DMS53 treated with DMSO at 0.1 percent for 48 hours (cell line): ENCODE data around the gene ACSS3.

Experiments
- DNase-seq: peaks from one replicate; lab custom pipeline; 2025; ENCODE audit not compliant: unreplicated experiment; lab: John Stamatoyannopoulos, UW

Gene ACSS3

DNA sequence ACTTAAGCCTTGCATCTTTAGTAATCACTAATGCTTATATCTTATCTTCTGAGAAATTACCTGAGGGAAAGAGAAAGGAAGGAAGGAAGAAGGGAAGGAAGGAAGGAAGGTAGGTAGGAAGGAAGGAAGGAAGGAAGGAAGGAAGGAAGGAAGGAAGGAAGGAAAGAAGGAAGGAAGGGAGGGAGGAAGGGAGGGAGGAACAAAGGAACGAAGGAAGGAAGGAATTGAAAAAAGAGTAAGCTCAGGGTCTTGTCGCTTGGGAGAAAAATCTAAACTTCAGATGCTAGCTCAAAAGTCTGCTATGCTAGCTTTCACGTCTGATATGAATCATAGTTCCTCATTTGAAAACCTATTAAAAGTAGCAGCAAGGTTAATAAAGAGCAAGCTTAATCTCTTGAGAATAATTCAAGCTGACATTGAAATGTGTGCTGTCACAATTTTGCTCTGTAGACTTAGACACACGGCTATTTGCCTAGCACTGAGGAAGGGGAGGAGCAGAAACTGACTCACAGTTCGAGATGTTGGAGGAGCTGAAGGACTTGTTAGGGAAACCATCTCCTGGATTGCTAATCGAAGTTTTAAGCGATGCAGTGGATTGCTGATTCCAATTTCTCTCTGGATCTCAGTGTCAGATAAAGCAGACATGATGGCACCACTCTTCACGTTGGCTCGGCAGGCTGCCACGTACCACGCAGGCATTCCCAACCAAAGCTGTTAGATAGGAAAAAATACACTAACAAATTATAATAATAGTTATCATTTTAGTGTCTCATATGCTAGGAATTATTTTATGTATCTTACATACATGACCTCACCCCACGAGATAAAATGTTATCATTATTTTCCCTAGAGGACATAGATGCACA is 216.7 kb downstream of the ACSS3 start:
- DNase-seq = no peak

DNA sequence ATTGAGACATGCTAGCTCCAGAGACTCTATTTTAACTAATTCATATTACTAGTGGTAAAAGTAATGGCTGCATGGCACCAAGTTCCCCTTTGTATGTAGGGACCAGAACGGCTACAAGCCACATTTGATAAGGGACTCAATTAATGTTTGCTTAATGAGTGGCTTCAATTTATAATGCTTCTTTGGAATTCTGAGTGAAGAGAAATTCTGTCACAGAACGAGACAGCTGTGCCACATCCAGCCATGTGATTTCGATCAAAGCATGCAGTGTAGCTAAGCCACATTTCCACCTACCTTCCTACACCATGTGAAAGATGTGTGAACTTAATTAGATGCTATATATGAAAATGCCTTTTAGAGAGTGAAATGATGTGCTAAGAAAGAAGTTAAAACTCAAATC is 217.4 kb downstream of the ACSS3 start:
- no peak for DNase-seq

DNA sequence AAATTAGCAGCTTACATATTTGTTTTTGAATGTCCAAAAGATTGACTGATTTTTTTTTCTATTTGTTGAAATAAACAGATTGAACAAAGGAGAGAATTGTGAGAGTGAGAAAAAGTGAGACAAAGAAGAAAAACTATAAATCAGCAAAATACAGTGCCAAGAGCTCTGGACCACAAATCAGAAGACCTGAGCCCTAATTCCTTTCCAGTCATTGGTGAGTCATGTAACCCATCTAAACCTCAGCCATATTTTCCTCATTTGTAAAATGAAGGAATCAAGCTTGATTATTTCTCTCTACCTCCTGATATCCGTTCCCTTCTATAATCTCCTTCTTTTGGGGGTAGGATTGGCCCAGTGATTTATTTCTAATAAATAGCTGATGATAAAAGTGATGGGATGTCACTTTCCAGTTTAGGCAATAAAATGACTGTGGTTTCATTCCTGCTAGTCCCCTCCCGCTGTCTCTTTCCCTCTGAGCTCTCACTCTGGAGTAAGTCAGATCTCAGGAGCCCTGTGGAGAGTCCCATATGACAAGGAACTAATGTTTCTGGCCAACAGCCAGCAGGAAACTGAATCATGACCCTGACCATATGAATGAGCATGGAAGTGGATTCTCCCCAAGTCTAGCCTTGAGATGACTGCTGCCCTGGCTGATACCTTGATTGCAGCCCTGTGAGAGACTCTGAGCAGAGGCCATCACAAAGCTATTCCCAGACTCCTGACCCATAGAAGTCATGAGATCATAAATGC is 218.9 kb downstream of the ACSS3 start:
- DNase-seq = peak; percentile 67

DNA sequence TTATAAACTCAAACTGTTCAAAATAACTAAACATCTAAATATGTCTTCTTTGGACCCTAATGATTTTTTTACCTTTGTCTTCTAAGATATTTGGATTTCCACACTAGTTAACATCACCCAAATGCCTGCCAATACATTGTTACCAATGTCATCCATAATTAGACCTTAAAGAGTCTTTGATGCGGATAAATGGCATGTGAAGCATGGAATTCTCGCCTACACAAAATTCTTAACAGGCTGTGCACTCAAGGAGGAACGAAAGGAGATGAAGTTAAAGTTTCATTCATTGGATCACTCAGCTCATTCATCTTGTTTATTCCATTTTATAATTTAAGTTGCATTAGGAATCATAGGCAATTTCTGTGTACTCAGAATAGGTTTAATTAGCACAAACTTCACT is 219.7 kb downstream of the ACSS3 start:
- DNase-seq = no peak

DNA sequence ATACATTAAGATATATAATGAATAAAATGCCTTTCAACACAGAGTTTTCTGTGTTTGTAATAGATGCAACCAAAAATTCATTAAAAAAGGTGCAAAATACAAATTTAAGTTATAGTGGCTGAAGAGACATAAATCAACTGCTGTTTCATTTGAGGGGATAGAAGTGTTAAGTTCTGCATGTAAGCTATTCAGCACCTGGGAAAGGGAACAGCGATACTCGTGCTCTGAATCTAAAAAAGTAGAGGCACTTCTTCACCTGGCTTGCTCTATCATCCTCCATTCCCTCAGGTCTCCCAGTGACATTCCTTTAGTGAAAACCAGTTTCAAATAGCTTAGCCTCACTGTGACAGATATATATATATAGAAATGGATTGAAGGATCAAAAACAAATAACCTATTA is 222.6 kb downstream of the ACSS3 start:
- DNase-seq = no peak

DNA sequence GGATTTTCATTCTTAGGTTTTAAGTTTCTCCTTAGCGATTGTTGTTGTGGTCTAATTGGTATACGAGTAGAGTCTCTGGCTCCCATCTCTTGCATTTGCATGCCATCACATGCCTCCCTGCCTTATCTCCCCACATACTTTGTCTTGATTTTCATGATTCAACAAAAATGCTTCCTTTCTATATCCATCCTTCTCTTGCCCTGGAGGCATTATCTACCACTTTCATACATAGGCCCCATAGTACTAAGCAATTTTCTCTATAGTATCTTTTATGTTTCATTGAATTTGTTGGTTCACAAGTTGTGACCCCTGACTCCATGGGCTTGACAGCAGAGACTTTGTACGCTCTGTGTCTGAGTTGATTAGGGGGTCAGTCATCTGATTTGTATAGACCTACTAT is 226.1 kb downstream of the ACSS3 start:
- DNase-seq = no peak
